ENCODE results near the gene BAK1.
"Not testable (repeated sequence)": the region's sequence is repeated elsewhere in the genome, so short reads cannot be mapped to it uniquely, and the experiment has no call there.

BAK1 gene

GRCh38 chr6:33549196-33549595, 30.9 kb downstream of the BAK1 start:
- DNase-seq, result no peak

- DNase-seq, result no peak
Observed at GRCh38 chr6:33547499-33547898, 32.6 kb downstream of the BAK1 start.

GRCh38 chr6:33546766-33547165, 33.3 kb downstream of the BAK1 start:
- DNase-seq, result no peak

GRCh38 chr6:33545292-33545691, 34.8 kb downstream of the BAK1 start:
- not testable (repeated sequence) for DNase-seq

GRCh38 chr6:33543116-33543515, 37.0 kb downstream of the BAK1 start:
- DNase-seq, result no peak

- DNase-seq, result no peak
Observed at GRCh38 chr6:33540768-33541167, 39.3 kb downstream of the BAK1 start.

- DNase-seq, result no peak
Observed at GRCh38 chr6:33534702-33535101, 45.4 kb downstream of the BAK1 start.

- DNase-seq, result not testable (repeated sequence)
Observed at GRCh38 chr6:33533163-33533869, 46.8 kb downstream of the BAK1 start.

GRCh38 chr6:33532431-33532830, 47.6 kb downstream of the BAK1 start:
- DNase-seq, result not testable (repeated sequence)

- DNase-seq, result not testable (repeated sequence)
Observed at GRCh38 chr6:33530617-33531016, 49.5 kb downstream of the BAK1 start.

Measured in eye (tissue), 1 donor.